Spleen (tissue), 11 donors: Measurements from ENCODE around the gene CFAP70. TPM values are rescaled to one million over a fixed set of nuclear protein-coding genes. Genes with fewer than 3 reads are reported as not detected.

ENCODE experiments used
- DNase-seq: peaks from one replicate; pipeline ENCODE4 v3.0.0-alpha.2; 2020
- H3K27ac ChIP-seq, 8 donors: fragments of 200-600 bp; sonication (generic) in 7 of 8; 1 replicate in 4 of 8; 2 replicates in 4 of 8; pipeline versions ENCODE4 v1.5.0 to v1.8.0; 2016 to 2021; ENCODE audit warnings: inconsistent platforms in 4 of 8, mild to moderate bottlenecking in 4 of 8, moderate library complexity in 1 of 8
- H3K27me3 ChIP-seq, 7 donors: fragments of 200-600 bp; sonication (generic) in 6 of 7; replicated peaks in 1 of 7; 1 replicate in 4 of 7; 2 replicates in 3 of 7; pipeline versions ENCODE4 v1.5.0 to v1.8.0; 2016 to 2021; ENCODE audit warnings: inconsistent platforms in 3 of 7, mild to moderate bottlenecking in 1 of 7
- H3K36me3 ChIP-seq, 6 donors: fragments of 200-600 bp; sonication (generic) in 5 of 6; 1 replicate in 4 of 6; 2 replicates in 2 of 6; pipeline versions ENCODE4 v1.5.0 to v1.8.0; 2016 to 2021; ENCODE audit warnings: inconsistent platforms in 2 of 6
- H3K4me1 ChIP-seq, 6 donors: fragments of 200-600 bp; sonication (generic) in 5 of 6; 1 replicate in 3 of 6; 2 replicates in 3 of 6; pipeline versions ENCODE4 v1.5.0 to v1.8.0; 2016 to 2021; ENCODE audit warnings: inconsistent platforms in 3 of 6
- H3K4me3 ChIP-seq, 8 donors: fragments of 200-600 bp; sonication (generic) in 7 of 8; 1 replicate in 4 of 8; 2 replicates in 4 of 8; pipeline versions ENCODE4 v1.5.0 to v1.8.0; 2016 to 2021; ENCODE audit warnings: inconsistent platforms in 4 of 8, mild to moderate bottlenecking in 4 of 8, moderate library complexity in 2 of 8
- H3K9me3 ChIP-seq, 8 donors: fragments of 200-600 bp; sonication (generic) in 7 of 8; 1 replicate in 4 of 8; 2 replicates in 4 of 8; pipeline versions ENCODE4 v1.5.0 to v1.8.0; 2016 to 2021; ENCODE audit warnings: inconsistent platforms in 4 of 8
- POLR2A ChIP-seq, 3 donors: fragments of 450-650 bp; IDR thresholded peaks; one replicate each; pipeline ENCODE4 v1.5.1; 2017; ENCODE audit warnings: antibody characterized with exemption in 3 of 3, mild to moderate bottlenecking in 1 of 3
- POLR2AphosphoS5 ChIP-seq, 3 donors: sonication (generic); formaldehyde crosslinking; IDR thresholded peaks; one replicate each; pipeline ENCODE4 v1.5.1; 2017; ENCODE audit warnings: antibody characterized with exemption in 3 of 3
- WGBS, 5 donors: extraction: QIAGEN DNeasy Blood & Tissue Kit in 3 of 5; methylation state at CpG; one replicate each; pipeline versions ENCODE4 v1.1.5 to v1.1.7; 2013 to 2018; 5-methylcytosine and 5-hydroxymethylcytosine counted together
- intact Hi-C: fragments of 100-400 bp; cut with DNase I; formaldehyde crosslinking; loops from one replicate; pipeline ENCODE4 v1.15.0; 2023; ENCODE audit warnings: low total_unique reads
- polyA plus RNA-seq, 3 donors: library from polyadenylated mRNA; stranded (reverse); fragments of 200-250 nt; gene quantifications; one replicate each; pipeline ENCODE4 v1.2.1, GENCODE V29; 2013
- total RNA-seq, 7 donors: library from RNA; depleted of rRNA in 3 of 7; stranded (reverse); fragments of >200 nt in 3 of 7; fragmentation: NEBNext Ultra II Directional in 4 of 7; extraction: Animal tissue kit (Norgen Biotek cat#: 25700) in 4 of 7; gene quantifications; one replicate each; pipeline versions ENCODE4 v1.1.0 to v1.2.1, GENCODE V29; 2016 to 2021
- TF ChIP-seq, protein P1 (sequence below), 11 experiments: fragments of 200-600 bp in 7 of 11; fragments of 450-650 bp in 4 of 11; sonication (generic) in 4 of 11; IDR thresholded peaks in 8 of 11; conservative IDR thresholded peaks in 3 of 11; 1 replicate in 7 of 11; 2 replicates in 4 of 11; pipeline versions ENCODE4 v1.4.0 to v1.8.0; 2016 to 2021; ENCODE audit warnings: antibody characterized with exemption in 11 of 11, inconsistent platforms in 4 of 11, mild to moderate bottlenecking in 1 of 11
- donor health status: healthy with polysubstance abuse.
- donor health status: DM: no; HTN: no; CAD: no; lungs with moderate emphysema.
- donor health status: DM: no; HTN: no; CAD: no.
- donor health status: Bipolar disorder and iron deficiency.
- donor health status: healthy.
- donor health status: DM: no; HTN: no; CAD: no.
- donor health status: DM: yes; HTN: yes; CAD: no.

The CFAP70 gene
- total and polyA plus RNA-seq, 10 donors = 1.3 to 5.7 (median 3.0) TPM

DNA sequence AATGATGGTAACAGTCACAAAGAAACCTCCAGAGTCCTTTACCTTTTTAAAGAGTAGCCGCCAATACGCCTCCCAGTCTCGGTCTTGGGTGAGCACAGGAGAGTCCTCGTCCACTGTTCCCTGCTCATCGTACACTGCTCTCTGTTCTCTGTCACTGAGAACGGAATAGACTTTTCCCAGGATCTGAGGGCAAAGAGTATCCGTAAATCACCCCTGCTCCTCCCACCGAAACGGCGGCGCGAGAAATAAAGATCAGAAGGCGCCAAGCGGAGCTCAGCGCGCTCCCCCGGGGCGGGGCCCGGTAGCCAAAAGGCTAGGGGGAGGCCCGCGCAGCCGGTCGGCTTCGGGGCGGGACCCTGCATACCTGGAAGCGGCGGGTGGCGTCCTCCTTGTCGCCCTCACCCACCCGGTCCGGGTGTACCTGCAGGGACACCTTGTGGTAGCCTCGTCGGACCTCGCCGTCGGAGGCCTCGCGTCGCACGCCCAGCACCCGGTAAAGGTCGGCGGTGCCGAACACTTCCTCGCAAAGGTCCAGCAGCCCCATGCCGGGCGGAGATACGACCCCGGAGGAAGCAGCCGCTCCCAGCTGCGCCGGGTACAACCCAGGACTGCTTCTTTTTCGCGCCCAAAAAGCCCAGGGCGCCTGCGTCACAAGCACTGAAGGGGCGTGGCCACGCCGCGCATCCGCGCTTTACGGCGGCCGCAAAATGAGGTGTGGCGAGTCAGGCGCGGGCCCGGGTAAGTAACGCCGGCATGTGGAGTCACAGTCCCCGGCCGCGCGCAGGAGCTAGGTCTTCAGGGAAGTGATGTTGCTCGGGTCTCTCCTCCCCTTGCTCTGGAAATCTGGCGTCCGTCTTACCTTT, 111.8 kb downstream of the CFAP70 start, which contains the start of gene DNAJC9:
DNAJC9 (minus strand) TSS at position 610 of the 863 bp plus-strand sequence; CDS start at position 544, 66 bp downstream.
- Histone ChIP-seq H3K27me3 (no peaks in the 10 kb centered on the region), H3K36me3 (peaks cover 0 to 70% (median 37%) of the 10 kb centered on the region in 6 donors), H3K4me1 (peaks cover 21 to 78% (median 62%) of the 10 kb centered on the region in 6 donors), H3K27ac (peak within 1 kb of the TSS; percentile 80 to 94 (median 90)), H3K4me3 (peak within 1 kb of the TSS; percentile 82 to 99 (median 92)), H3K9me3 (no peaks in the 10 kb centered on the region)
- intact Hi-C loops = loop anchor here (10.0 kb wide), 1 partner anchor 152 kb away; the partner anchor contains the start of gene P4HA1
- WGBS, 5 donors = 0 to 1% (median 0%) methylated on average over 13 to 78 of the region's 78 CpGs
- TF ChIP-seq POLR2A (IDR thresholded peaks at IDR 0.05) = peak; percentile 31 to 78 (median 68)
- TF ChIP-seq POLR2AphosphoS5 (IDR thresholded peaks at IDR 0.05) = peak; percentile 98 to 99 (median 99)
- TF ChIP-seq, protein P1, sequence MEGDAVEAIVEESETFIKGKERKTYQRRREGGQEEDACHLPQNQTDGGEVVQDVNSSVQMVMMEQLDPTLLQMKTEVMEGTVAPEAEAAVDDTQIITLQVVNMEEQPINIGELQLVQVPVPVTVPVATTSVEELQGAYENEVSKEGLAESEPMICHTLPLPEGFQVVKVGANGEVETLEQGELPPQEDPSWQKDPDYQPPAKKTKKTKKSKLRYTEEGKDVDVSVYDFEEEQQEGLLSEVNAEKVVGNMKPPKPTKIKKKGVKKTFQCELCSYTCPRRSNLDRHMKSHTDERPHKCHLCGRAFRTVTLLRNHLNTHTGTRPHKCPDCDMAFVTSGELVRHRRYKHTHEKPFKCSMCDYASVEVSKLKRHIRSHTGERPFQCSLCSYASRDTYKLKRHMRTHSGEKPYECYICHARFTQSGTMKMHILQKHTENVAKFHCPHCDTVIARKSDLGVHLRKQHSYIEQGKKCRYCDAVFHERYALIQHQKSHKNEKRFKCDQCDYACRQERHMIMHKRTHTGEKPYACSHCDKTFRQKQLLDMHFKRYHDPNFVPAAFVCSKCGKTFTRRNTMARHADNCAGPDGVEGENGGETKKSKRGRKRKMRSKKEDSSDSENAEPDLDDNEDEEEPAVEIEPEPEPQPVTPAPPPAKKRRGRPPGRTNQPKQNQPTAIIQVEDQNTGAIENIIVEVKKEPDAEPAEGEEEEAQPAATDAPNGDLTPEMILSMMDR (IDR thresholded peaks at IDR 0.05 in 8 of 11, conservative IDR thresholded peaks at IDR 0.05 in 3 of 11) = peak in 4 of 11 experiments; percentile 10 to 18 (median 12)
- DNase-seq = peak; percentile 99

DNA sequence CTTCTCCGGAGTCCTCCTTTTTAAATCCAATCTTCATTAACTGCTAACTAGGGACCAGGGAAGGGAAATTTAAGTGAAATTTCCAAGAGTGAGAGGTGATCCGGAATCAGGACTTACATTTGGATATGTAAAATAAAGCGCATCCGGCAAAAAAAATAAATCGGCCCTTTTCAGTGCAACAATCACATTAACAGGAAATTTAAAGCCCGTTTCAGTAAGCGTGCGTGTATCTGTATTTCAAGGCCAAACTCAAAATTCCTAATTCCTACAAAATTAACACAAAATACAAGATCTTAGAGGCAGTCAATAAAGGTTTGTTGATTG, 112.4 kb downstream of the CFAP70 start:
- H3K9me3 ChIP-seq = no peaks in the 10 kb centered on the region
- H3K27me3 ChIP-seq = no peaks in the 10 kb centered on the region
- peak overlapping the region; percentile 82 to 99 (median 92) for H3K4me3 ChIP-seq
- peaks cover 16 to 72% (median 57%) of the 10 kb centered on the region in 6 donors for H3K4me1 ChIP-seq
- H3K27ac ChIP-seq = peak overlapping the region; percentile 80 to 94 (median 90)
- intact Hi-C loops = loop anchor here (10.0 kb wide), 1 partner anchor 151 kb away; the partner anchor contains the start of gene P4HA1
- peaks cover 0 to 74% (median 42%) of the 10 kb centered on the region in 6 donors for H3K36me3 ChIP-seq
- no peak for TF ChIP-seq POLR2AphosphoS5 (IDR thresholded peaks at IDR 0.05)
- no peak for TF ChIP-seq POLR2A (IDR thresholded peaks at IDR 0.05)
- TF ChIP-seq, protein P1 (IDR thresholded peaks at IDR 0.05 in 8 of 11, conservative IDR thresholded peaks at IDR 0.05 in 3 of 11) = no peak
- WGBS, 5 donors = 2 to 6% (median 4%) methylated on average over 8 of the region's 8 CpGs
- DNase-seq = no peak

DNA sequence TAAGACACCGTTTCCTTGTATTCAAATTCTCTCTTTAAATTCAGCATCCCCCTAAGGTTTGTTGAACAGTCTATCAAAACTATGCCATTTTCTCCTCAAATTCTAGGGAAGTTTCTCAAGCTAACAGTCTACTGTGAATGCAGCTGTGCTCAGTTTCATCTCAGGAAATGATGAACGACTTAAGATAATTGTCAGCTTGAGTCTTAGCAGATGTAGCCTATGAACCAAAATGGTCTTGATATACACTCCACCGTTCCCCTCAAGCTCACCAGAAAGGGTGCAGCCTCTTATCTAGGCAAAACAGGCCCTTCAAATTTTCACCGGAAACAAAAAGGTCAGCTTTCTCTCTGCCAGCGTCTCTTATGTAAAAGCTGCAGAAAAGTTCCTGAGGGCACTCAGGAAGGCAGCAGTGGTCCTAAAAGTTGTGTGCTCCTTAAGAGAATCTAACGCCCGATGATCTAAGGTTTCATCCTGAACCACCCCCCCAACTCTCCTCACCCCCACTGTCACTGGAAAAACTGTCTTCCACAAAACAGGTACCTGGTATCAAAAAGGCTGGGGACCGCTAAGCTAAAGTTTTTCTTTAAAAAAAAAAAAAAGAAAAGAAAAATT, 113.7 kb downstream of the CFAP70 start:
- DNase-seq = no peak
- Histone ChIP-seq H3K36me3 (peaks cover 0 to 74% (median 49%) of the 10 kb centered on the region in 6 donors), H3K4me3 (peak overlapping the region in 5 of 8 donors; percentile 89 to 99 (median 96)), H3K9me3 (no peaks in the 10 kb centered on the region), H3K27me3 (no peaks in the 10 kb centered on the region), H3K27ac (peak overlapping the region in 6 of 8 donors; percentile 19 to 93 (median 90)), H3K4me1 (peaks cover 10 to 59% (median 47%) of the 10 kb centered on the region in 6 donors)
- TF ChIP-seq POLR2AphosphoS5 (IDR thresholded peaks at IDR 0.05) (peak in 1 of 3 donors; percentile 22), POLR2A (IDR thresholded peaks at IDR 0.05) (no peak)
- intact Hi-C loops = loop anchor here (10.0 kb wide), 1 partner anchor 150 kb away; the partner anchor contains the start of gene P4HA1
- WGBS, 5 donors = 24 to 32% (median 28%) methylated on average over 8 of the region's 8 CpGs

DNA sequence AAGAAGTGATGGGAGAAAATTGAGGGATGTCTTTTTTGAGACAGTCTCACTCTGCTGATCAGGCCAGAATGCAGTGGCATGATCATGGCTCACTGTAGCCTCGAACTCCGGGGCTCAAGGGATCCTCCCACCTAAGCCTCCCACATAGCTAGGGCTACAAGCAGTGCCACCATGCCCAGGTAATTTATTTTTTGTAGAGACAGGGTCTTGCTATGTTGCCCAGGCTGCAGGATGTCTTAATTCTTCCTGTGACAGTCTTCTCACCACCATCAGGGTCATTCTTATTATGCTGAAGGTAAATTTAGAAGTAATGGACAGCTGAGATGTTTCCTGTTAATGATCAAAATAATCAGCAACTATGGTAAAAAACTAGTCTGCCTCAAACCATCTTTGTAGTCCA, 118.8 kb downstream of the CFAP70 start:
- DNase-seq = no peak
- Histone ChIP-seq H3K4me1 (peaks cover 0 to 19% (median 17%) of the 10 kb centered on the region in 6 donors), H3K4me3 (no peak overlapping the region), H3K27me3 (no peaks in the 10 kb centered on the region), H3K36me3 (peaks cover 0 to 100% (median 62%) of the 10 kb centered on the region in 6 donors), H3K27ac (no peak overlapping the region), H3K9me3 (no peaks in the 10 kb centered on the region)
- 89 to 98% (median 94%) methylated on average over 2 of the region's 2 CpGs for WGBS, 5 donors
- intact Hi-C loops = loop anchor here (10.0 kb wide), 1 partner anchor 145 kb away; the partner anchor contains the start of gene P4HA1
- TF ChIP-seq POLR2AphosphoS5 (IDR thresholded peaks at IDR 0.05) (no peak), POLR2A (IDR thresholded peaks at IDR 0.05) (no peak)
- TF ChIP-seq, protein P1 (IDR thresholded peaks at IDR 0.05 in 8 of 11, conservative IDR thresholded peaks at IDR 0.05 in 3 of 11) = no peak
